DOHH2 (cell line): ENCODE results near the gene NCAM1.

Experiments
- H3F3A ChIP-seq: fragments of 200-600 bp; sonication (generic), shearing (Covaris generic); 2 replicates; pipeline ENCODE4 v1.6.0; 2016; ENCODE audit warnings: antibody characterized with exemption, mild to moderate bottlenecking; ENCODE audit not compliant: control insufficient read depth, insufficient read depth
- H3K27ac ChIP-seq: fragments of 200-600 bp; sonication (generic); 2 replicates; pipeline ENCODE4 v1.5.1; 2014; ENCODE audit warnings: low read depth, mild to moderate bottlenecking, low read length, moderate library complexity
- H3K27me3 ChIP-seq: fragments of 200-600 bp; sonication (generic); 2 replicates; pipeline ENCODE4 v1.6.1; 2014; ENCODE audit warnings: mild to moderate bottlenecking, low read length, mixed read lengths; ENCODE audit not compliant: control insufficient read depth
- H3K36me3 ChIP-seq: fragments of 200-600 bp; sonication (generic); 2 replicates; pipeline ENCODE4 v1.6.1; 2014; ENCODE audit warnings: mild to moderate bottlenecking, low read length, moderate library complexity, mixed read lengths; ENCODE audit not compliant: control insufficient read depth
- H3K4me1 ChIP-seq: fragments of 200-600 bp; sonication (generic); 2 replicates; pipeline ENCODE4 v1.6.1; 2014; ENCODE audit warnings: mild to moderate bottlenecking, low read length, mixed read lengths; ENCODE audit not compliant: control insufficient read depth
- H3K4me2 ChIP-seq: fragments of 200-600 bp; sonication (generic); 2 replicates; pipeline ENCODE4 v1.6.0; 2014; ENCODE audit warnings: mild to moderate bottlenecking, low read length, moderate library complexity
- H3K4me3 ChIP-seq: fragments of 200-600 bp; sonication (generic); 2 replicates; pipeline ENCODE4 v1.5.1; 2014; ENCODE audit warnings: mild to moderate bottlenecking, low read length, mixed read lengths
- H3K79me2 ChIP-seq: fragments of 200-600 bp; sonication (generic); 2 replicates; pipeline ENCODE4 v1.6.1; 2014; ENCODE audit warnings: mild to moderate bottlenecking, low read length, mixed read lengths; ENCODE audit not compliant: control insufficient read depth
- H3K9me2 ChIP-seq: fragments of 200-600 bp; sonication (generic); replicated peaks from 2 replicates; pipeline ENCODE4 v1.6.1; 2014; ENCODE audit warnings: mild to moderate bottlenecking, low read length, mixed read lengths; ENCODE audit not compliant: control insufficient read depth
- H3K9me3 ChIP-seq: fragments of 200-600 bp; sonication (generic); 2 replicates; pipeline ENCODE4 v1.6.1; 2014; ENCODE audit warnings: antibody characterized with exemption, low read length, mixed read lengths; ENCODE audit not compliant: control insufficient read depth, insufficient read depth
- H4K20me1 ChIP-seq: fragments of 200-600 bp; sonication (generic); 2 replicates; pipeline ENCODE4 v1.6.0; 2014; ENCODE audit warnings: low read depth, mild to moderate bottlenecking, antibody characterized with exemption, low read length, moderate library complexity; ENCODE audit not compliant: control insufficient read depth, insufficient read depth
- EZH2phosphoT487 ChIP-seq: fragments of 200-600 bp; sonication (generic); IDR thresholded peaks from 2 replicates; pipeline ENCODE4 v1.6.1; 2017; ENCODE audit warnings: borderline replicate concordance, mild to moderate bottlenecking, antibody characterized with exemption, low read length, moderate library complexity, mixed read lengths
- TF ChIP-seq, protein P1 (sequence below): fragments of 200-600 bp; sonication (generic); IDR thresholded peaks from one replicate; pipeline ENCODE4 v1.5.1; 2014; ENCODE audit warnings: antibody characterized with exemption, mild to moderate bottlenecking, low read depth, low read length; ENCODE audit not compliant: poor library complexity, severe bottlenecking

The NCAM1 gene

DNA sequence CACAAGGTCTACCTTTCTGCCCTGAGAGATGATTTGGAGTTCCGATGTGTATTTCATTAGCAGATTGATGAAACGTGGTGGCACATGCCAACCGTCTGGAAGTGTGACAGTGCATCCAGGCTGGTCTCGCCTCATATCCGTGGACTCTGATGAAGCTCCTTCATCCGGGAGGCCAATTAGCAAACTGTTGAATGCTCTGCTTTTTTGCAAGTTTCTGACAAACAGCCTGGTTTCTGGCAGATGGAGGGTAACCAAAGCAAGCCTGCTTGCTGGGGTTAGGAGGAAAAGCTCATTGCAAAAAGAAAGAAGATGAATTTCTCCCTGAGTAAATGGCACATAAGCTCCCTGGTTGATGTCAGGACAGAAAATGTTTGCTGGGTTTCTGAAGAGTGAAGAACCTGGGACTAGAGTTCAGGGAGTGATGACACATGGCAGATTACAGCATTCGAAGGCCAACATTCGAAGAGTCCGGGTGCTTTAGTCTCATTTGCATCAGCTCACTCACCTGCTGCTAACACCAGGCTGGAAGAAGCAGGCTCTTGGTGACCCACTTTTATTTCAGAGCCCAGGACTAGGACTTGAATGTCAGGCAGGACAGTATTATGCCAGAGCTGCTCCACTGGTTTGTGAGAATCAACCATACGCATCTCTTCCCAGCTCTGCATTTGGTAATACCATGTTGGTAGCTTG is 217.3 kb downstream of the NCAM1 start:
- TF ChIP-seq, protein P1, sequence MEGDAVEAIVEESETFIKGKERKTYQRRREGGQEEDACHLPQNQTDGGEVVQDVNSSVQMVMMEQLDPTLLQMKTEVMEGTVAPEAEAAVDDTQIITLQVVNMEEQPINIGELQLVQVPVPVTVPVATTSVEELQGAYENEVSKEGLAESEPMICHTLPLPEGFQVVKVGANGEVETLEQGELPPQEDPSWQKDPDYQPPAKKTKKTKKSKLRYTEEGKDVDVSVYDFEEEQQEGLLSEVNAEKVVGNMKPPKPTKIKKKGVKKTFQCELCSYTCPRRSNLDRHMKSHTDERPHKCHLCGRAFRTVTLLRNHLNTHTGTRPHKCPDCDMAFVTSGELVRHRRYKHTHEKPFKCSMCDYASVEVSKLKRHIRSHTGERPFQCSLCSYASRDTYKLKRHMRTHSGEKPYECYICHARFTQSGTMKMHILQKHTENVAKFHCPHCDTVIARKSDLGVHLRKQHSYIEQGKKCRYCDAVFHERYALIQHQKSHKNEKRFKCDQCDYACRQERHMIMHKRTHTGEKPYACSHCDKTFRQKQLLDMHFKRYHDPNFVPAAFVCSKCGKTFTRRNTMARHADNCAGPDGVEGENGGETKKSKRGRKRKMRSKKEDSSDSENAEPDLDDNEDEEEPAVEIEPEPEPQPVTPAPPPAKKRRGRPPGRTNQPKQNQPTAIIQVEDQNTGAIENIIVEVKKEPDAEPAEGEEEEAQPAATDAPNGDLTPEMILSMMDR = no peak
- no peak for TF ChIP-seq EZH2phosphoT487
- Histone ChIP-seq H3K79me2 (no peaks in the 10 kb centered on the region), H3K36me3 (no peaks in the 10 kb centered on the region), H3K27me3 (no peaks in the 10 kb centered on the region), H3K9me2 (no peaks in the 10 kb centered on the region), H3K27ac (no peak overlapping the region), H4K20me1 (no peaks in the 10 kb centered on the region), H3K4me2 (no peak overlapping the region), H3K4me3 (no peak overlapping the region), H3K9me3 (no peaks in the 10 kb centered on the region), H3K4me1 (no peaks in the 10 kb centered on the region), H3F3A (no peaks in the 10 kb centered on the region)

DNA sequence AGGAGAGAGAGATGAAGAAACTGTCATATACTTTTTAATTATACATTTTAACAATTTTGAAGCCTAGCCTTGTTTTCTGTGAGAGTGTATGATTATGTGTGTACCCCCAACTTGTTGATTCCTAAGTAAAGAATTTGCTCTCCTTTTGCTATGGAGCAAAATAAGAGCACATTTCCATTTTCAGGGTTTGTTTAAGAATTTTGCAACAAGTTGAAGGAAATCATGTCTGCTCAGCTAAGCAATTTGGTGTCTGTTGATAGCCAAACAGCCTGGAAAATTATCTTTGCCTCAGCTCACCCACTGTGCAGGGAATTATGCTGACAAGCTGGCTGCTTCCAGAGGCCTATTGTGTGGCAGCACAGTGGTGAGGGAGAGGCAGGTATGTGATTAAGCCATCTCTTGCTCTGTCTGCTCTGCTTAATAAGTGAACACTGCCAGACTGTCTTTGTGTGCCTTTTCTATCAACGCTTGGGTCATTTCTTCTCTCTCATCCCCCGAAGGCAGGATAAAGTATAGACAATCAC is 218.0 kb downstream of the NCAM1 start:
- Histone ChIP-seq H3K4me3 (no peak overlapping the region), H3K27ac (no peak overlapping the region), H3K4me2 (no peak overlapping the region)

DNA sequence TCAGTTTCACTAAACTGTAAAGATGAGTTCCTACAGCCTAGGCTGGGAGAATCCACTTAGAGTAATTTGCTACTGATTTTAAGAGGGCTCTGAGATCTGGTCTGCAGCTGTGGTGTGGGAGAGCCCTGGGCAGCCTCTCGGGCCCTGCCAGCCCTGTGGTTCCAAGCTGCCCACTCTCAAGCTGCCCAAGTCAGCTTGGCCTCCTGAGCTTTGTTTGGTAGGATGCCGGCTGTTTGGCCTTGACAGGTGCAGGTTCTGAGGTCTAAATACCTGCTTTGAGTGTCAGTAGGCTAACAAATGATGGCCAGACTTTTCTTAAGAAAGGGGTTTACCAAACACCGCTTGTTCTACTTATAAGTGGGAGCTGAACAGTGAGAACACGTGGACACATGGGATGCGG is 219.9 kb downstream of the NCAM1 start:
- H3K27ac ChIP-seq = no peak overlapping the region
- no peak overlapping the region for H3K4me2 ChIP-seq
- no peaks in the 10 kb centered on the region for H3K9me3 ChIP-seq
- H3F3A ChIP-seq = no peaks in the 10 kb centered on the region
- no peak for TF ChIP-seq EZH2phosphoT487
- TF ChIP-seq, protein P1 = no peak
- no peaks in the 10 kb centered on the region for H3K4me1 ChIP-seq
- no peaks in the 10 kb centered on the region for H3K9me2 ChIP-seq
- H3K4me3 ChIP-seq = no peak overlapping the region
- H3K79me2 ChIP-seq = no peaks in the 10 kb centered on the region
- H4K20me1 ChIP-seq = no peaks in the 10 kb centered on the region
- H3K36me3 ChIP-seq = no peaks in the 10 kb centered on the region
- H3K27me3 ChIP-seq = no peaks in the 10 kb centered on the region

More for the DNA sequence above, 218.0 kb downstream of the NCAM1 start:
- Histone ChIP-seq H3K4me1 (no peaks in the 10 kb centered on the region), H4K20me1 (no peaks in the 10 kb centered on the region), H3K27me3 (no peaks in the 10 kb centered on the region), H3K9me2 (no peaks in the 10 kb centered on the region), H3K79me2 (no peaks in the 10 kb centered on the region), H3F3A (no peaks in the 10 kb centered on the region), H3K9me3 (no peaks in the 10 kb centered on the region), H3K36me3 (no peaks in the 10 kb centered on the region)
- no peak for TF ChIP-seq EZH2phosphoT487
- TF ChIP-seq, protein P1 = no peak
